K562 (cell line): ENCODE results near the gene ZNF473. TPM values are rescaled to one million over a fixed set of nuclear protein-coding genes. Genes with fewer than 3 reads are reported as not detected.
"Not testable (repeated sequence)": the region's sequence is repeated elsewhere in the genome, so short reads cannot be mapped to it uniquely, and the experiment has no call there.

Experiments used
- ATAC-seq: fragments of 200-7000 bp; cut with Tn5 transposase; 3 replicates; pipeline ENCODE4 v1.9.1; 2020; ENCODE audit warnings: moderate library complexity
- BruUV-seq: library from RNA; stranded (reverse); fragments of 400-500 nt; replicated peaks from 2 replicates; lab custom pipeline; 2021; lab: Mats Ljungman, UMichigan
- CTCF ChIA-PET: fragments of 300-600 bp; formaldehyde crosslinking; extraction: SDS; loops from one replicate; lab custom pipeline; 2021; ENCODE audit warnings: low intra/inter-chr PET ratio; lab: Yijun Ruan, JAX
- POLR2A ChIA-PET: fragments of 300-600, 350-650 bp; sonication (Branson Sonifier 250); formaldehyde crosslinking; extraction: SDS; loops from one replicate; lab custom pipeline; 2021; ENCODE audit warnings: antibody characterized with exemption, inconsistent platforms; lab: Yijun Ruan, JAX
- DNase-seq, 4 experiments: peaks; one replicate each; pipeline versions ENCODE4 v3.0.0 to v3.0.0-alpha.2; 2011 to 2018; ENCODE audit warnings: low spot score in 3 of 4, mixed read lengths in 3 of 4; ENCODE audit errors: extremely low read depth in 1 of 4
- FAIRE-seq: peaks from 2 replicates; lab custom pipeline; 2011; peaks lifted over from hg19 to GRCh38; lab: Jason Lieb, UNC
- H2AFZ ChIP-seq: 2 replicates; pipeline ENCODE4 v1.6.0; 2011; ENCODE audit warnings: low read depth, low read length, control low read depth, inconsistent platforms
- H3K27ac ChIP-seq: fragments of 200-600 bp; 3 replicates; pipeline ENCODE4 v1.8.0; 2011; ENCODE audit warnings: low read depth, mild to moderate bottlenecking, control low read depth, inconsistent platforms, low read length, moderate library complexity, mixed read lengths; ENCODE audit errors: extremely low read depth
- H3K27me3 ChIP-seq, 2 experiments: fragments of 300-600 bp in 1 of 2; 2 replicates in 1 of 2; 3 replicates in 1 of 2; pipeline versions ENCODE4 v1.6.0 to v1.8.0; 2011; ENCODE audit warnings: inconsistent platforms in 2 of 2, low read length in 2 of 2, mild to moderate bottlenecking in 1 of 2, mixed read lengths in 1 of 2, moderate library complexity in 1 of 2; ENCODE audit not compliant: control insufficient read depth in 2 of 2, insufficient read depth in 2 of 2
- H3K36me3 ChIP-seq: fragments of 300-600 bp; 3 replicates; pipeline ENCODE4 v1.8.0; 2011; ENCODE audit warnings: mild to moderate bottlenecking, low read length, inconsistent platforms; ENCODE audit not compliant: control insufficient read depth, insufficient read depth
- H3K4me1 ChIP-seq, 2 experiments: fragments of 200-600 bp in 1 of 2; replicated peaks in 1 of 2; 2 replicates in 1 of 2; 3 replicates in 1 of 2; pipeline versions ENCODE4 v1.5.1 to v1.8.0; 2011; ENCODE audit warnings: inconsistent platforms in 2 of 2, low read length in 2 of 2, mild to moderate bottlenecking in 1 of 2, mixed read lengths in 1 of 2, moderate library complexity in 1 of 2; ENCODE audit not compliant: control insufficient read depth in 2 of 2, insufficient read depth in 2 of 2
- H3K4me2 ChIP-seq: 2 replicates; pipeline ENCODE4 v1.6.1; 2011; ENCODE audit warnings: low read length, control low read depth, inconsistent platforms, mixed read lengths; ENCODE audit not compliant: insufficient read depth
- H3K4me3 ChIP-seq: fragments of 200-600 bp; sonication (generic), shearing (Covaris generic); 2 replicates; pipeline ENCODE4 v1.5.1; 2016; ENCODE audit warnings: control low read depth, inconsistent platforms
- H3K79me2 ChIP-seq: fragments of 200-600 bp; 3 replicates; pipeline ENCODE4 v1.8.0; 2011; ENCODE audit warnings: low read length, inconsistent platforms; ENCODE audit not compliant: control insufficient read depth, insufficient read depth
- H3K9ac ChIP-seq, 2 experiments: 2 replicates each; pipeline versions ENCODE4 v1.6.0 to v1.6.1; 2011; ENCODE audit warnings: low read depth in 2 of 2, low read length in 2 of 2, control low read depth in 1 of 2, inconsistent platforms in 1 of 2, mild to moderate bottlenecking in 1 of 2, mixed read lengths in 1 of 2; ENCODE audit not compliant: insufficient read depth in 1 of 2
- H3K9me1 ChIP-seq: one replicate; pipeline ENCODE4 v1.6.0; 2011; ENCODE audit warnings: inconsistent platforms, mild to moderate bottlenecking, low read length, moderate library complexity; ENCODE audit not compliant: control insufficient read depth, insufficient read depth
- H3K9me3 ChIP-seq: replicated peaks from 2 replicates; pipeline ENCODE4 v1.5.1; 2011; ENCODE audit warnings: low read depth, low read length, inconsistent platforms; ENCODE audit not compliant: control insufficient read depth, insufficient read depth
- H4K20me1 ChIP-seq: replicated peaks from 2 replicates; pipeline ENCODE4 v1.6.1; 2011; ENCODE audit warnings: low read length, inconsistent platforms, mixed read lengths; ENCODE audit not compliant: control insufficient read depth, insufficient read depth
- CEBPB ChIP-seq: fragments of 450-650 bp; IDR thresholded peaks from 2 replicates; pipeline ENCODE4 v1.6.1; 2016; ENCODE audit warnings: missing genetic modification characterization, missing compliant biosample characterization
- TFE3 ChIP-seq: fragments of 450-650 bp; formaldehyde crosslinking; IDR thresholded peaks from 2 replicates; pipeline ENCODE4 v1.4.0; 2020; ENCODE audit warnings: mild to moderate bottlenecking, mixed read lengths
- WGBS: fragments of 100-300 bp; shearing (Covaris generic); methylation state at CpG from one replicate; pipeline ENCODE4 v1.1.6; 2016; ENCODE audit warnings: low coverage, mixed read lengths; ENCODE audit not compliant: insufficient coverage; ENCODE audit errors: missing lambda C conversion rate; 5-methylcytosine and 5-hydroxymethylcytosine counted together
- in situ Hi-C: fragments of 300-500 bp; cut with MboI; formaldehyde crosslinking; loops from 4 replicates; pipeline ENCODE4 v1.15.0; 2018; ENCODE audit warnings: inconsistent platforms, mixed read lengths
- intact Hi-C: fragments of 100-400 bp; cut with micrococcal nuclease; formaldehyde crosslinking; loops from 2 replicates; pipeline ENCODE4 v1.14.2; 2022
- polyA plus RNA-seq, 8 experiments: library from polyadenylated mRNA; depleted of rRNA in 4 of 8; stranded (reverse) in 5 of 8; unstranded in 3 of 8; fragments of >200 nt; fragmentation: Nextera tagmentation in 2 of 8; fragmentation: Illumina TruSeq in 1 of 8; extraction: Ambion mirVana in 2 of 8; extraction: Trizol in 1 of 8; gene quantifications; 2 replicates each; pipeline versions ENCODE4 v1.2.1 to v1.2.3, GENCODE V29; 2011 to 2014; ENCODE audit warnings: inconsistent platforms in 1 of 8, missing spikeins in 1 of 8
- total RNA-seq, 7 experiments: library from RNA; depleted of rRNA in 6 of 7; stranded (reverse); fragments of >200 nt in 6 of 7; fragmentation: Illumina TruSeq in 2 of 7; extraction: Trizol in 2 of 7; gene quantifications; 2 replicates each; pipeline versions ENCODE4 v1.2.1 to v1.2.3, GENCODE V29; 2011 to 2021; ENCODE audit warnings: low replicate concordance in 1 of 7

ZNF473 gene
- total and polyA plus RNA-seq, 9 of the 15 experiments (the other 6 are each of a cell fraction or from before 2014, with no cell fraction given): 8.2 to 34.0 (median 28.5) TPM

- H3K9ac ChIP-seq, H4K20me1 ChIP-seq, H3K9me1 ChIP-seq, H3K4me3 ChIP-seq, H3K9me3 ChIP-seq, H2AFZ ChIP-seq, H3K27me3 ChIP-seq, BruUV-seq, CTCF ChIA-PET, H3K27ac ChIP-seq, ATAC-seq, intact Hi-C loops, DNase-seq, H3K79me2 ChIP-seq, H3K4me2 ChIP-seq, POLR2A ChIA-PET, H3K36me3 ChIP-seq, H3K4me1 ChIP-seq, FAIRE-seq: not testable (repeated sequence)
- TF ChIP-seq CEBPB: peak; percentile 53
- WGBS: 76% methylated on average over 3 of the region's 5 CpGs
- in situ Hi-C loops: loop anchor here (5.0 kb wide), 1 partner anchor 538 kb away; no protein-coding TSS in a partner anchor
Observed at GRCh38 chr19:50079014-50079413, 53.2 kb downstream of the ZNF473 start.

- CTCF ChIA-PET, BruUV-seq, H3K4me2 ChIP-seq: not testable (repeated sequence)
- peak; percentile 27 for TF ChIP-seq TFE3
- TF ChIP-seq, all 486 proteins: peak for 1; not testable (repeated sequence) for 485
- ATAC-seq, H3K27me3 ChIP-seq, H3K4me1 ChIP-seq, H3K9me1 ChIP-seq, H4K20me1 ChIP-seq, H3K9me3 ChIP-seq, H3K27ac ChIP-seq, H3K79me2 ChIP-seq, FAIRE-seq, POLR2A ChIA-PET, intact Hi-C loops, in situ Hi-C loops, H3K36me3 ChIP-seq, DNase-seq, H2AFZ ChIP-seq, H3K4me3 ChIP-seq, H3K9ac ChIP-seq: not testable (repeated sequence)
- 79% methylated on average over 2 of the region's 2 CpGs for WGBS
Observed at GRCh38 chr19:50084440-50084839, 58.6 kb downstream of the ZNF473 start.
